Choroid plexus epithelial cell (primary cell): ENCODE measurements around the gene ASCC2.
A peak's percentile ranks its signal among the peaks of the same experiment; 100 is the strongest.
"Not testable (repeated sequence)": the region's sequence is repeated elsewhere in the genome, so short reads cannot be mapped to it uniquely, and the experiment has no call there.

ENCODE experiments used
- DNase-seq: peaks from one replicate; pipeline ENCODE4 v3.0.0-alpha.2; 2010; ENCODE audit warnings: low read depth
- H3K4me3 ChIP-seq: 2 replicates; pipeline ENCODE4 v1.5.1; 2011; ENCODE audit warnings: low read depth, mild to moderate bottlenecking, control low read depth, low read length, moderate library complexity
- TF ChIP-seq, protein P1 (sequence below): conservative IDR thresholded peaks from 2 replicates; pipeline ENCODE4 v1.5.1; 2011; ENCODE audit warnings: low read depth, mild to moderate bottlenecking, control low read depth, inconsistent platforms, low read length, moderate library complexity

The ASCC2 gene

DNA sequence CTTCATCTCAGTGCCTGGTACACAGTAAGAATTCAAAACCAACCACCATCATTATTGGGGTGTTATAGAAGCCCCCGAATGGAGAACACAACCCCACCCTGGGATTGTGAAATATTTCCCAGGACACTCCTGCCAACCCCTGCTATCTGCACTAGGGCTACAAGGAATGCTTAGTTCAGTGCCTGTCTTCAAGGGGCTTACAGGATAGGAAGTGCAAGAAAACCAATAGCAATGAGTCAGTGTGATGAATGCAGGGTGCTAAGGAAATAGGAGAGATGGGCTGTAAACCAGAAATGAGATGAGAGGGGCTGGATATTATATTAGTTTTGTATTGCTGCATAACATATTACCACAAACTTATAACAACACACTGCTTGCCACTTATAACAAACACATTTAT, 965 bp upstream of the ASCC2 start:
- H3K4me3 ChIP-seq = no peak overlapping the region
- DNase-seq = no peak
- TF ChIP-seq, protein P1, sequence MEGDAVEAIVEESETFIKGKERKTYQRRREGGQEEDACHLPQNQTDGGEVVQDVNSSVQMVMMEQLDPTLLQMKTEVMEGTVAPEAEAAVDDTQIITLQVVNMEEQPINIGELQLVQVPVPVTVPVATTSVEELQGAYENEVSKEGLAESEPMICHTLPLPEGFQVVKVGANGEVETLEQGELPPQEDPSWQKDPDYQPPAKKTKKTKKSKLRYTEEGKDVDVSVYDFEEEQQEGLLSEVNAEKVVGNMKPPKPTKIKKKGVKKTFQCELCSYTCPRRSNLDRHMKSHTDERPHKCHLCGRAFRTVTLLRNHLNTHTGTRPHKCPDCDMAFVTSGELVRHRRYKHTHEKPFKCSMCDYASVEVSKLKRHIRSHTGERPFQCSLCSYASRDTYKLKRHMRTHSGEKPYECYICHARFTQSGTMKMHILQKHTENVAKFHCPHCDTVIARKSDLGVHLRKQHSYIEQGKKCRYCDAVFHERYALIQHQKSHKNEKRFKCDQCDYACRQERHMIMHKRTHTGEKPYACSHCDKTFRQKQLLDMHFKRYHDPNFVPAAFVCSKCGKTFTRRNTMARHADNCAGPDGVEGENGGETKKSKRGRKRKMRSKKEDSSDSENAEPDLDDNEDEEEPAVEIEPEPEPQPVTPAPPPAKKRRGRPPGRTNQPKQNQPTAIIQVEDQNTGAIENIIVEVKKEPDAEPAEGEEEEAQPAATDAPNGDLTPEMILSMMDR = no peak

DNA sequence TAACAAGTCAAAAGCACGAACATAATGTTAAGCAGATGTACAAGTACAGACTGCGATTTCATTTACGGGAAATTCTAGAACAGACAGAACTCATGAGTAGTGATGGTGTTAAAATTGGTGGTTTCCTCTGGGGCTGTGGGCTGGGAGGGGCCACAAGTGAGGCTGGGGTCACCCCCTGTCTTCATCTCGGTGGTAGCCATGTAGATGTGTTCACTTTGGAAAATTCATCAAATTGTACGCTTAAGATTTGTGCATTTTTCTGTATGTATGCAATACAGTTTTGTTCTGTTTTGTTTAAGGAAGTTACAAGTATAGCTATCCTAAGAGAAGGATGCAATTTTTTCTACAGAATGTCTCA, 504 bp upstream of the ASCC2 start:
- TF ChIP-seq, protein P1 = no peak
- H3K4me3 ChIP-seq = peak overlapping the region; percentile 92
- DNase-seq = no peak

DNA sequence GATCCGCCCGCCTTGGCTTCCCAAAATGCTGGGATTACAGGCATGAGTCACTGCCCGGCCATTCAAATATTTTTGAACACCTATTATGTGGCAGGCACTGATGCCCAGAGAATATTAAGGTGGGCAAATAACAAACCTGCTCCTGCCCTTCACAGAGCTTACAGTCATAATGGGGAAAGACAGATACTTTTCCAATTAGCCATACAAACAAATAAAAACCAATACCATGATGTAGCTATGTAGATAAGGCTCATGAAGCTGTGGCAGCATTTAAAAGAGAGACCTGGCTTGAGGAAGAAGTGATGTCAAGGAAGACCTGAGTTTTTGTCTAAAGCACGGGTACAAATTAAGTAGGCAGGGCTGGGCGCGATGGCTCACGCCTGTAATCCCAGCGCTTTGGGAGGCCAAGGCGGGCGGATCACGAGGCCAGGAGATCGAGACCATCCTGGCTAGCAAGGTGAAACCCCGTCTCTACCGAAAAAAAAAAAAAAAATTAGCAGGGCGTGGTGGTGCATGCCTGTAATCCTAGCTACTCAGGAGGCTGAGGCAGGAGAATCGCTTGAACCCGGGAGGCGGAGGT, 1.2 kb downstream of the ASCC2 start:
- peak overlapping the region; percentile 92 for H3K4me3 ChIP-seq
- not testable (repeated sequence) for DNase-seq

DNA sequence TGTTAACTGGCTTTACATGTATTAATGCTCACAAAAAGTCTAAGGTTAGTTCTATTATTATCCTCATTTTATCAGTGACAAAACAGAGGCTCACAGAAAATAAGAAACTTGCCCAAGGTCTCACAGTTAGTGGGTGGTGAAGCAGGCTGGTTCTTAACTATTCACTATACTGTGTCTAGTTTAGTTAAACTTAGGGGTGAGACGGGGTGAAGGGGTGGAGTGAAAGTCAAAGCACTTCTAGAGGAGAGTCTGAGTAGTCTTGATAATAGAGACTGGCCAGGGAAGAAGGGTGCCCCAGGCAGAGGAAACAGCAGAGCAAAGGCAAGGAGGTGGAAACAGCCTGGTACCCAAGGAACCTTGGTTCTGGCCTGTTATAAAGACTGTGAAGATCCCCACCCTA, 4.0 kb downstream of the ASCC2 start:
- no peak for DNase-seq
- H3K4me3 ChIP-seq = no peak overlapping the region
- TF ChIP-seq, protein P1 = no peak

DNA sequence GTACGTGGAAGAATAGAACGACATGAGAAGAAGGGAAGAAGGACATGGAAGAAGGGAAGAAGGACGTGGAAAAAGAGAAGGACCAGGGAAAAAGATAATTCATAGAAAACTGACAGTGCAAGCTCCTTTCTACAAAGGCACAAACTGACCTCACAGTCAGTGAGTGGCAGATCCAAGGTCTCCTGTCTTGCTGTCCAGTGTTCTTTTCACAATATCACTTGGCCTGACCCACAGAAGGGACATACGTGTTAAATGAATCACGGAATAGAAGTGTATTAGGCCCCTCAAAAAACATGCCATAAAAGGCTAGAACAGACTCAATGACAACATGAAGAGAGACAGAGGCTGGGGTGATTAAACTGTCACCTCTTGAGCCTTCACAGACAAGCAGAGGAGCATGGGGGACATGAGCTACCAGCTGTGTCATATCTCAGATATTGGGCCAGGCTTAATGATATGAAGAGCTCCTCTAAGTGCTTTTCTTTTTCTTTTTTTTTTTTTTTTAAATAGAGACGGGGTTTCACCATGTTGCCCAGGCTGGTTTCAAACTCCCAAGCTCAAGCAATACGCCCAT, 4.6 kb downstream of the ASCC2 start:
- TF ChIP-seq, protein P1 = no peak
- DNase-seq = no peak
- H3K4me3 ChIP-seq = no peak overlapping the region

DNA sequence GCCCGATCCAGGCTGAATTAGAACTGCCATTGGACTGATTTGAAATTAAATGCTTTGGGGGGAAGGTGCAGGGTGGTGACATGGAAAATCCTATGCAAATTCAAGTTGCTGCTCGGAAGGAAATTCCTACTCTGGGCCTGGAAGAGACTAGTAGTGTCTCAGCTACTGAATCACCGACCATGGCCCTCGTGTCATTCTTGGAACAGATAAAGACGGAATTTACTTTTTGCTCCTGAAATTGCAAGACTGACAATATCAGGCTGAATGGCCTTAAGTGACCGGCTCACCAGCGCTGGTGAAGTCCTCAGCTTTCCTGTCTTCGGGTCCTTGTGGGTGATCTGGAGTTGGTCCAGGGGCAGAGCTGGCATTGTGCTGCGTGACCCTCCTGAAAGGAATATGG, 6.1 kb downstream of the ASCC2 start:
- TF ChIP-seq, protein P1 = no peak
- DNase-seq = no peak
- no peak overlapping the region for H3K4me3 ChIP-seq

DNA sequence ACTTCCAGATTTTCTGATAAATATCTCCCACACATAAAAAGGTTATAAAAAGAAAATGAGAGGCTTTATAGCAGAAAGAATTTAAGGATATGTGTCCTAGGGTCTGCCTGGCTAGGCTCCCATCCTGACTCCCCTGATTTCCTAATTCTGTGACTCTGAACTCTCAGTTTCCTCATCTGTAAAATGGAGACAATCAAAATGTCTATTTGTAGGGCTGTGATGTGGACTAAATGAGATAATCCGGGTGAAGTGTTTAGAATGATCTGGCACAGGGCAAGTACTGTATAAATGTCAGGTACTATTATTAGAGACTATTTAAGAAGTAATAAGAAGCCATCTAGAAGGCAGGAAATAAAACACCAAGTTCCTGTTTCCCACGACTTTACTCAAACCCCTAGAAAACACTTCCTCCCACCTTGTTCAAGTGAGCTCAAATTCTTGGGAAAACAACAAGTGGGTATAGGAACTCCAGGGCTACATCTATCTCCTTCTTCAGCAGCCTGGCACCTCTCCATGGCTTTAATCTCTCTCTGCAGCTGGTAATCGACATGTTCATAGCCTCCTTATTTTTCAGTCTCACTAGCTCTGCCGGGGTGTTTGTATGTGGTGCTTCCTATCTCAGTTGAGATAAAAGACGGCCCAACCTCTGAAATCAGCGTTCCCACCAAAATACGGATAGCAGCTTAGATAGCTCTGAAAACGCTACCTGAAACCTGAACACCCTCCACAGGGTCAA, 6.7 kb downstream of the ASCC2 start:
- TF ChIP-seq, protein P1 = no peak
- H3K4me3 ChIP-seq = no peak overlapping the region
- DNase-seq = no peak
